ENCODE measurements around the gene UVRAG.

Gene UVRAG

DNA sequence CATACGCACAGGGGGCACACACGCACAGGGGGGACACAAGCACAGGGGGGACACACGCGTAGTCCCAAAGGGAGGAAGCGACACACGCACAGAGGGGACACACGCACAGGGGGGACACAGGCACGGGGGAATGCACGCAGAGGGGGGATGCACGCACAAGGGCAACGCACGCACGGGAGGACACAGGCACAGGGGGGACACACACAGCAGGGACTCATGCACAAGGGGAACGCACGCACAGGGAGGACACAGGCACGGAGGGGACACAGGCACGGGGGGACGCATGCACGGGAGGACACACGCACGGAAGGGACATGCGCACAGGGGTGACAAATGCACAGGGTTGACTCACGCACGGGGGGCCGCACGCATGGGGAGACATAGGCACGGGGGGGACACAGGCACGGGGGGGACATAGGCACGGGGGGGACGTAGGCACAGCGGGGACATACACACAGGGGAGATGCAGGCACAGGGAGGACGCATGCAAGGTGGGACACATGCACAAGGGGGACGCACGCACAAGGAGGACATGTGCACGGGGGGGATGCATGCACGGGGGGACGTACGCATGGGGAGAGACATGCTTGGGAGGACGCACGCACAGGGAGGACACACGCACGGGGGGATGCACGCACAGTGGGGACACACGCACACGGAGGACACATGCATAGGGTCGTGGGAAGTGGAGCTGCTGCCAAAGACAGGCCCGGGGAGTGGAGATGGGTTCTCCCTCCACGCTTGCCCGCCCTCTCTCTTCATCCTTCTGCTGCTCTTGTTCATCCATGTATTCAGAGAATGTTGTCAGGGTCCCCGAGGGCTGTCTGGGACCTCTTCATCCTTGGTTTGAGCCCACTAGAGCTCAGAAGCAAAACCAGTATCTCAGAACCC lies 350.1 kb downstream of the UVRAG start:
- no peak overlapping the region for H3K4me3 ChIP-seq (ENCODE audit: low read depth in 1 of 2, low read length in 2 of 2)
- no peak overlapping the region for H3K27ac ChIP-seq (ENCODE audit: low read length)
- H3K27me3 ChIP-seq (ENCODE audit: low read depth, low read length): no peaks in the 10 kb centered on the region
- peaks cover 0 to 11% of the 10 kb centered on the region in 2 donors for H3K4me1 ChIP-seq (ENCODE audit: control insufficient read depth in 1 of 2, insufficient read depth in 2 of 2, low read length in 2 of 2)
- no peaks in the 10 kb centered on the region for H3K9me3 ChIP-seq (ENCODE audit: control insufficient read depth in 1 of 2, low read length in 2 of 2)
- no peaks in the 10 kb centered on the region for H3K36me3 ChIP-seq (ENCODE audit: control insufficient read depth in 1 of 2, insufficient read depth in 2 of 2, low read length in 2 of 2)

DNA sequence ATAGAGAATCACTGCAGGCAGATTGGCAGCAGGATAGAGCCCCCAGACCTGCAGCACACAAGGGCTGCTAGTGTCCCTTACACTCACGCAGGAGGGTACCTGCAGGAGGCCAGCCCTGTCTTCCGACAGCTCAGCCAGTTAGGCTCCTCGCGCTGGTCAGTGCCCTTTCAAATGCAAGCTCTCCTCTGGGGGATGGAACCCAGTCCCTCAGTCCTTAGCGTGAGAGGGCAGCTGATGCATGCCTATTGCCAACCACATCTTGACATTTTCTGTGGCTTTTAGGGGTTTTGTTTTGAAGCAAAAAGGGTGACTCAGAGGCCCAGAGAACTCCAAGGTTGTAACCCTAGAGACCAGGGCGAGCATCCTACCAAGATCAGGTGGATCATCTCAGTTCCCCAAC lies 351.3 kb downstream of the UVRAG start:
- Histone ChIP-seq H3K27me3 (ENCODE audit: low read depth, low read length) (no peaks in the 10 kb centered on the region), H3K27ac (ENCODE audit: low read length) (no peak overlapping the region), H3K36me3 (ENCODE audit: control insufficient read depth in 1 of 2, insufficient read depth in 2 of 2, low read length in 2 of 2) (no peaks in the 10 kb centered on the region), H3K9me3 (ENCODE audit: control insufficient read depth in 1 of 2, low read length in 2 of 2) (no peaks in the 10 kb centered on the region), H3K4me3 (ENCODE audit: low read depth in 1 of 2, low read length in 2 of 2) (no peak overlapping the region), H3K4me1 (ENCODE audit: control insufficient read depth in 1 of 2, insufficient read depth in 2 of 2, low read length in 2 of 2) (peaks cover 0 to 6% of the 10 kb centered on the region in 2 donors)

DNA sequence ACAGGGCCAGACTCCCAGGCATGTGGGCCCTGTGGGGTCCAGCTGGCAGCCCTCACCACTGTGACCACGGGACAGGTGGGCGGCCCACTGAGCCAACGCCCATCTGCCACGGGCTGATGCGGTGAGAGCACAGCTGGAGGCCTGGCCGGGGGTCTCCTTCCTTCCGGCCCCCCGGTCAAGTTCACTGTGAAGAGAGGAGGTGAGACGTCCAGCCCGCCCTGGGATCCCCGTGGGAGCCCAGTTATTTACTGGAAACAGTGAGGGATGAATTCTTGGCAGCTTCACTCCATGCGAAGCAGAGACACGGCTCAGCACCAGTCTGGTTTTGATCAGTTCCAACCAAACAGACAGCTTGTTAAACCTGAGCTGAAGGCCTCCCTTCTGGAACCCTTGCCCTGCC lies 352.6 kb downstream of the UVRAG start:
- no peaks in the 10 kb centered on the region for H3K27me3 ChIP-seq (ENCODE audit: low read depth, low read length)
- no peaks in the 10 kb centered on the region for H3K36me3 ChIP-seq (ENCODE audit: control insufficient read depth in 1 of 2, insufficient read depth in 2 of 2, low read length in 2 of 2)
- no peak overlapping the region for H3K4me3 ChIP-seq (ENCODE audit: low read depth in 1 of 2, low read length in 2 of 2)
- H3K9me3 ChIP-seq (ENCODE audit: control insufficient read depth in 1 of 2, low read length in 2 of 2): no peaks in the 10 kb centered on the region
- H3K4me1 ChIP-seq (ENCODE audit: control insufficient read depth in 1 of 2, insufficient read depth in 2 of 2, low read length in 2 of 2): no peaks in the 10 kb centered on the region
- H3K27ac ChIP-seq (ENCODE audit: low read length): no peak overlapping the region

DNA sequence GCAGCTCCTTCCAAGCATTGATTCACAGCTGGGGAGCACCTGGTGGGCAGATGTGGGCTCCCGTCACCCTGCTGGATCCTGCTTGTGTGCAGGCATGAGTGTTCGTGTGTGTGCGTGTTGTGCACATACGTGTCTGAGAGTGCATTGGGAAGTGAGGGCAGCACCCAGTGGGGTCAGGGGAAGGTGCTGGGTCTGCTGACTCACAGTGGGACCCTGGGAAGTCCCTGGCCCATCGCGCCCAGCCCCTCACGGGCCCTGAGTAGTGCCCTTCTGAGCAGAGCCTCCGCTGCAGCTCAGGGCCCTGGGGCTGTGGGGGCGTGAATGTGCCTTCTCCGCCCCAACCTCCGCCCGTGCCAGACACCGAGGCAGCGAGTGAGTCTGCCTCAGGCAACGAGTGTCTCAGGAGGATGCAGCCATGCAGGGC lies 354.5 kb downstream of the UVRAG start:
- Histone ChIP-seq H3K9me3 (ENCODE audit: control insufficient read depth in 1 of 2, low read length in 2 of 2) (no peaks in the 10 kb centered on the region), H3K27ac (ENCODE audit: low read length) (no peak overlapping the region), H3K27me3 (ENCODE audit: low read depth, low read length) (no peaks in the 10 kb centered on the region), H3K4me1 (ENCODE audit: control insufficient read depth in 1 of 2, insufficient read depth in 2 of 2, low read length in 2 of 2) (no peaks in the 10 kb centered on the region), H3K4me3 (ENCODE audit: low read depth in 1 of 2, low read length in 2 of 2) (no peak overlapping the region), H3K36me3 (ENCODE audit: control insufficient read depth in 1 of 2, insufficient read depth in 2 of 2, low read length in 2 of 2) (no peaks in the 10 kb centered on the region)

DNA sequence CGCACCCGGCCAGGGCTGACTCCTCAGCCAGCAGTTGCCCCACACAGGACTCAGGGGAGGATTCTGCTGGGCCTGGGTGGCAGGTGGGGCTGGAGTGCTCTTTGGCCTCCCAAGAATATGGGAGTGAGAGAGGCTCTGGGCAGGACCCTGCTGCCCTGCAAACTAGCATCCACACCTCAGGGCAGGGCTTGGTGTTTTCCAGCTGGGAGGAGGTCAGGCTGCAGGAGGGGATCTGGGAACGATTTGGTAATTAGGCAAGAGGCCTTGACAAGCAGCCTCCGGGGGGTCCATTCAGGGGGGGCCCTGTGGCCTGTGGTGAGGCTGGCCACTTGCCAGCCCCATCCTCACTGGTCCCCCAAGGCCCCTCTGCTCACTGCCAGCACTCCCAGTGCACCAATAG lies 355.5 kb downstream of the UVRAG start:
- Histone ChIP-seq H3K4me1 (ENCODE audit: control insufficient read depth in 1 of 2, insufficient read depth in 2 of 2, low read length in 2 of 2) (no peaks in the 10 kb centered on the region), H3K36me3 (ENCODE audit: control insufficient read depth in 1 of 2, insufficient read depth in 2 of 2, low read length in 2 of 2) (no peaks in the 10 kb centered on the region), H3K27me3 (ENCODE audit: low read depth, low read length) (no peaks in the 10 kb centered on the region), H3K4me3 (ENCODE audit: low read depth in 1 of 2, low read length in 2 of 2) (no peak overlapping the region), H3K27ac (ENCODE audit: low read length) (no peak overlapping the region), H3K9me3 (ENCODE audit: control insufficient read depth in 1 of 2, low read length in 2 of 2) (no peaks in the 10 kb centered on the region)

DNA sequence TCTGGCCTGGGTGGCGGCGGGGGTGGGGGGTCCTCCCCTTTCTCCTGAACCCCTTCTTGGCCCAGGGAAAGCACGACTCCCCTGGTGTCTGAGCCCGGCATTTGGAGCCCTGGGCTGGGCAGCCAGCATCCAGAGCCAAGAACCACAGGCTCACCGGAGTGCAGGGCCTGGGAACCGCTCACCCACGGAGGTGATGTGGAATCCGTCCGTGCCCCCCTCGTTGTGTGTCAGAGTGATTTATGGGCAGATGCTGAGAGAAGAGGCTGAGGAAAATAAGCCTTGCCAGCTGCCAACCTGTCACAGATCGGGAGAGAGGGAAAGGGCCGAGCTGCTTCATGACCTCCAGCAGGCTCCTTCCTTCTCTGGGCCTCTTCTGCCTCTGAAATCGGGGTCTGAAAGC lies 357.6 kb downstream of the UVRAG start:
- Histone ChIP-seq H3K4me3 (ENCODE audit: low read depth in 1 of 2, low read length in 2 of 2) (no peak overlapping the region), H3K9me3 (ENCODE audit: control insufficient read depth in 1 of 2, low read length in 2 of 2) (no peaks in the 10 kb centered on the region), H3K36me3 (ENCODE audit: control insufficient read depth in 1 of 2, insufficient read depth in 2 of 2, low read length in 2 of 2) (no peaks in the 10 kb centered on the region), H3K4me1 (ENCODE audit: control insufficient read depth in 1 of 2, insufficient read depth in 2 of 2, low read length in 2 of 2) (no peaks in the 10 kb centered on the region), H3K27me3 (ENCODE audit: low read depth, low read length) (no peaks in the 10 kb centered on the region), H3K27ac (ENCODE audit: low read length) (no peak overlapping the region)

DNA sequence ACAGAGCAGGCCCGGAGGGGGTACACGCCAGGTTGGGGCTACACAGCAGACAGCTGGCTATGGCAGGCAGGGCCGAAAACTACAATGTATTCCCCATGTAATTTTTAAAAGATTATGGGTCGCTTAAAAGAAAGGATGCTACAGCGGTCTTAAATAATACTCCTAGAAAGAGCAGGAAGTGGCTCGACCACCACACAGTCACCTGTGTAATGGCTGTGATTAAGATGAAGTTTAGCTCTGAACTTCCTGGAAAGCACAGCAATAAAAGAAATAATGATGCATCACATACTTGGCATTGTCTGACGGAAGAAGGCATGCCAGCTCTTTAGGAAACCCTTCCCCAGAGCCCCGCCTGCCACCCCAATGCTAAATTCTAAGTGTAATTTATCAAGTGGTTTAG lies 358.7 kb downstream of the UVRAG start:
- Histone ChIP-seq H3K9me3 (ENCODE audit: control insufficient read depth in 1 of 2, low read length in 2 of 2) (no peaks in the 10 kb centered on the region), H3K27me3 (ENCODE audit: low read depth, low read length) (no peaks in the 10 kb centered on the region), H3K4me3 (ENCODE audit: low read depth in 1 of 2, low read length in 2 of 2) (no peak overlapping the region), H3K27ac (ENCODE audit: low read length) (no peak overlapping the region), H3K4me1 (ENCODE audit: control insufficient read depth in 1 of 2, insufficient read depth in 2 of 2, low read length in 2 of 2) (no peaks in the 10 kb centered on the region), H3K36me3 (ENCODE audit: control insufficient read depth in 1 of 2, insufficient read depth in 2 of 2, low read length in 2 of 2) (no peaks in the 10 kb centered on the region)

DNA sequence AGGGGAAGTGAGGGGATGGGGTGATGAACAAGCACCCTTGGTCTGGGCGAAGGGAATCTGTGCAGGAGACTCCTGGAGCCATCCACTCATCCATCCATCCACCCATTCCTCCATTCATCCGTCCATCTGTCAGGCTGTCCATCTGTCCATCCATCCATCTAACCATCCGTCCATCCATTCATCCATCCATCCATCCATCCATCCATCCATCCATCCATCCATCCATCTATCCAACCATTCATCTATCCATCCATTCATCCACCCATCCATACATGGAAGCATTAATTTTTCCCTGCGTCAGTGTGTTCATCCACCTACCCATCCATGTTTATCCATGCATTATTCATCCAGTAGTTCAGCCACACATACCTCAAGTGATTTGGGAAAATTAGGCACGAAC lies 359.3 kb downstream of the UVRAG start:
- no peaks in the 10 kb centered on the region for H3K9me3 ChIP-seq (ENCODE audit: control insufficient read depth in 1 of 2, low read length in 2 of 2)
- no peak overlapping the region for H3K4me3 ChIP-seq (ENCODE audit: low read depth in 1 of 2, low read length in 2 of 2)
- H3K4me1 ChIP-seq (ENCODE audit: control insufficient read depth in 1 of 2, insufficient read depth in 2 of 2, low read length in 2 of 2): no peaks in the 10 kb centered on the region
- no peak overlapping the region for H3K27ac ChIP-seq (ENCODE audit: low read length)
- no peaks in the 10 kb centered on the region for H3K36me3 ChIP-seq (ENCODE audit: control insufficient read depth in 1 of 2, insufficient read depth in 2 of 2, low read length in 2 of 2)
- H3K27me3 ChIP-seq (ENCODE audit: low read depth, low read length): no peaks in the 10 kb centered on the region

DNA sequence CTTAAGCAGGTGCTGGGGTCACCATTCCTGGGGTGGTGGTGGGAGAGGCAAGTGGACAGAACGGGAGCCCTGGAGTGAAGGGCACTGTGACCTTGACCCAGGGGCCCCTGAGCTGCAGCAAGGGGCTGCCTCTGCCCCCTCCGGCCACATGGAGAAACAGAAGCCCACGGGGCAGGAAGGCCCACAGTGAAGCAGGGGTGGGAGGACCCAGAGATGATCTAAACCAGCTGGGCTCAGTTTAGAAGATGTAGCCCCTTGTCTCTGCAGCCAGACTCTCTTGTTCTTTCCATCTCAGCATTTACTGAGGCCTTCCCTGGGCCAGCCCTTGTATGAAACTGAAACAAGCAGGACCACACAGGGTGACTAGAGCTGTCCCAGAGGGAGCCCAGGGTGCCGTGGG lies 360.8 kb downstream of the UVRAG start:
- Histone ChIP-seq H3K4me3 (ENCODE audit: low read depth in 1 of 2, low read length in 2 of 2) (no peak overlapping the region), H3K4me1 (ENCODE audit: control insufficient read depth in 1 of 2, insufficient read depth in 2 of 2, low read length in 2 of 2) (no peaks in the 10 kb centered on the region), H3K27ac (ENCODE audit: low read length) (no peak overlapping the region), H3K9me3 (ENCODE audit: control insufficient read depth in 1 of 2, low read length in 2 of 2) (no peaks in the 10 kb centered on the region), H3K27me3 (ENCODE audit: low read depth, low read length) (no peaks in the 10 kb centered on the region), H3K36me3 (ENCODE audit: control insufficient read depth in 1 of 2, insufficient read depth in 2 of 2, low read length in 2 of 2) (no peaks in the 10 kb centered on the region)

DNA sequence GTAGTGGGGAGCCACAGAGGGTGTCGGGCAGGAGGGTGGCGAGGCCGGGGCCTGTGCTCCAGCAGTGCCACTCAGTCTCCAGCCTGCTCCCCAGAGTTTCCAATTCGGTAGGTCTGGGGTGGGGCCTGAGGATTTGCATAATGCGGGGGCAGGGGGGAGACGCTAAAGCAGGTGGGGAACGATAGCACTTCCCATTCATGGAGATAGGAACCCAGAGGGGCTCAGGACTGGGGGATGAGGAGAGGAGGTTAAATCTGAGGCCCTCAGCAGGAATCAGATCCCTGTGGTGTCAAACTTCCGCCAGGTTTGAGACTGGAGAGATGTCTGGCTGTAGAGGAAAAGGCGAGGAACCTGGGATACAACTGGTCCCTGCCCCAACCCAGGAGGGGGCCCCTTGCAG lies 361.5 kb downstream of the UVRAG start:
- Histone ChIP-seq H3K4me1 (ENCODE audit: control insufficient read depth in 1 of 2, insufficient read depth in 2 of 2, low read length in 2 of 2) (no peaks in the 10 kb centered on the region), H3K9me3 (ENCODE audit: control insufficient read depth in 1 of 2, low read length in 2 of 2) (no peaks in the 10 kb centered on the region), H3K36me3 (ENCODE audit: control insufficient read depth in 1 of 2, insufficient read depth in 2 of 2, low read length in 2 of 2) (no peaks in the 10 kb centered on the region), H3K27ac (ENCODE audit: low read length) (no peak overlapping the region), H3K4me3 (ENCODE audit: low read depth in 1 of 2, low read length in 2 of 2) (no peak overlapping the region), H3K27me3 (ENCODE audit: low read depth, low read length) (no peaks in the 10 kb centered on the region)

DNA sequence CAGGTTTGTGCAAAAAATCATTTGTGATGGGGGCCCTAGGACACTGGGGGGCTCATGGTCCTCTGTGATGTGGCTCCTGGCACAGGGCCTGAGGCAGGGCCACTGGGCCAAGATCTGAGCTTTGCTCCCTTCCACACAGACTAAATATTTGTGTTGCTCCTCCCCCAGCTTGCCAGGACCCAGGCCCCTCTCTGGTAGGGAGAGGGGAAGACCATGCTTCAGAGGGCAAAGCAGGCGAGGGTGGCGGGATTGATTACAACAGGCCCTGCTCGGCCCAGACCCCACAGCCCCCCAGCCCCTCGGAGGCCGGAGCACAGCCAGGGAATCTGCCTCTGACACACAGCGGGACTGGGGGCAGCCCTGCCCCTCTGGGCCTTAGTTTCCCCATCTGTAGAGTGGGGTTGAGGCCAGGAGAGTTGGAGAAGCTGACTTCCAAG lies 362.3 kb downstream of the UVRAG start:
- no peak overlapping the region for H3K27ac ChIP-seq (ENCODE audit: low read length)
- H3K9me3 ChIP-seq (ENCODE audit: control insufficient read depth in 1 of 2, low read length in 2 of 2): no peaks in the 10 kb centered on the region
- H3K36me3 ChIP-seq (ENCODE audit: control insufficient read depth in 1 of 2, insufficient read depth in 2 of 2, low read length in 2 of 2): no peaks in the 10 kb centered on the region
- no peaks in the 10 kb centered on the region for H3K4me1 ChIP-seq (ENCODE audit: control insufficient read depth in 1 of 2, insufficient read depth in 2 of 2, low read length in 2 of 2)
- no peak overlapping the region for H3K4me3 ChIP-seq (ENCODE audit: low read depth in 1 of 2, low read length in 2 of 2)
- no peaks in the 10 kb centered on the region for H3K27me3 ChIP-seq (ENCODE audit: low read depth, low read length)

DNA sequence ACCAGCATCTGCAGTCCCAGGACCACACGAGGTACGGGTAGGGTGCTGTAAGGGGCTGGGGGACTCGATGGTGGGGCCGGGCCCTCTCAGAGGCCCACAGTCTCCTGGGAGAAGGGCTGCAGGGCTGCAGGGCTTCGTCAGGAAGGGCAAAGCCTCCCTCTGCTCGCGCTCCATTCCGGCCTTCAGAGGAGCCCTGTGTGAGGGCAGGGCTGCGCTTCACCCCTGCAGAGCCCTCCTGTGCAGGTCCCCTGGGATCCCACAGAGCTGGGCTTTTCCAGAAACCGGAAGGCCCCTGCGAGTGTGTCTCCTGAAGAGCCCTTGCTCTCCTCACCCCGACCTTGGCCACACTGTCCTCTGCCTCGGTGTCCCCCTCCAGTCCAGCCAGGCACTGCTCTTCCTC lies 364.1 kb downstream of the UVRAG start:
- H3K9me3 ChIP-seq (ENCODE audit: control insufficient read depth in 1 of 2, low read length in 2 of 2): no peaks in the 10 kb centered on the region
- H3K36me3 ChIP-seq (ENCODE audit: control insufficient read depth in 1 of 2, insufficient read depth in 2 of 2, low read length in 2 of 2): no peaks in the 10 kb centered on the region
- H3K27me3 ChIP-seq (ENCODE audit: low read depth, low read length): no peaks in the 10 kb centered on the region
- no peak overlapping the region for H3K4me3 ChIP-seq (ENCODE audit: low read depth in 1 of 2, low read length in 2 of 2)
- H3K4me1 ChIP-seq (ENCODE audit: control insufficient read depth in 1 of 2, insufficient read depth in 2 of 2, low read length in 2 of 2): no peaks in the 10 kb centered on the region
- H3K27ac ChIP-seq (ENCODE audit: low read length): no peak overlapping the region

All from muscle layer of duodenum (tissue), 2 donors.